ENCODE measurements around the gene ALOX15. TPM values are rescaled to one million over a fixed set of nuclear protein-coding genes. Genes with fewer than 3 reads are reported as not detected.
"Not testable (repeated sequence)": the region's sequence is repeated elsewhere in the genome, so short reads cannot be mapped to it uniquely, and the experiment has no call there.

Gene ALOX15
- total RNA-seq, 2 experiments from 2014 or later, result not detected

DNA sequence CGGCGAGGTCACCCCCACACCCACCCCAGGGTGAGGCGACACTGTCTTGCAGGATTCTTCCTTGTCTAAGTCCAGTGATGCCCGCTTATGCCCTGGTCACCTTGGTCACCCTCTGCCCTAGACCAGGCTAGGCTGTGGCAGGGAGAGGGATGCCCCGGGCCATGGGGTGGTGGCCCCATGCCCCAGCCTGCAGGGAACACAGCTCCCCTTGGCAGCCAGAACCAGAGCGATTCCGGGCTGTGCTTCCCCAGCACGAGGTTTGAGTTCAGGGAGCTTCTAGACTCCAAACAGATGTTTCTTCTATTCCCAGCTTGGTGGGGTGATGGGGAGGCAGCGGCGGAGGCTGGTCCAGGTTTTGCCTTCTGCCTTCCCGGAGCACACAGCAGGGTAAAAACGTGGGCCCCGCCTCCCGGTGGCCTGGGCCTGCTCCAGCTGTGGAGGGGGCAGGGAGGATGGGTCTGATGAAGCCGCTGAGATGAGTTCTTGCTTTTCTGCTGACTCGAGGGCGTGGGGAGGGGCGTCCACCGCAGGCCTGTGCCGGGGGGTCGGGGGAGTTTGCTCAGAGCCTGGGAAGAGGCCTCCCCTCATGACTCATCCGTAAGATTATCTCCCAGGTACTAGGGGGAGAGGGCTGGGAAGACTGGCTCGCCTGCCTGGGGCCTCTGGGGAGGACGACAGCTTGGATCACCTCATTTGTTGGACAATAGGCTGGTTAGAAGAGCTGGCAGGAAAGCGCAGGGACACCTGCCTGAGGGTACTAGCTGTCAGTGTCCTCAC is 41.8 kb downstream of the ALOX15 start:
- Mint-ChIP-seq H3K27me3 (no peaks in the 10 kb centered on the region), H3K9me3 (ENCODE audit: low read depth) (no peaks in the 10 kb centered on the region), H3K4me3 (no peak overlapping the region), H3K27ac (no peak overlapping the region), H3K4me1 (peaks cover 4% of the 10 kb centered on the region), H3K36me3 (ENCODE audit: low read depth) (no peaks in the 10 kb centered on the region)
- POLR2A ChIA-PET, result no interaction called here
- ATAC-seq (no peak), DNase-seq (no peak)
- CTCF ChIA-PET, result interaction anchor here (0.7 to 1.1 kb wide), 3 partner anchors 16 to 179 kb away, joined by 3 read pairs; no protein-coding TSS in a partner anchor
- intact Hi-C loops (cut with DNase I, micrococcal nuclease), result no loop called here

DNA sequence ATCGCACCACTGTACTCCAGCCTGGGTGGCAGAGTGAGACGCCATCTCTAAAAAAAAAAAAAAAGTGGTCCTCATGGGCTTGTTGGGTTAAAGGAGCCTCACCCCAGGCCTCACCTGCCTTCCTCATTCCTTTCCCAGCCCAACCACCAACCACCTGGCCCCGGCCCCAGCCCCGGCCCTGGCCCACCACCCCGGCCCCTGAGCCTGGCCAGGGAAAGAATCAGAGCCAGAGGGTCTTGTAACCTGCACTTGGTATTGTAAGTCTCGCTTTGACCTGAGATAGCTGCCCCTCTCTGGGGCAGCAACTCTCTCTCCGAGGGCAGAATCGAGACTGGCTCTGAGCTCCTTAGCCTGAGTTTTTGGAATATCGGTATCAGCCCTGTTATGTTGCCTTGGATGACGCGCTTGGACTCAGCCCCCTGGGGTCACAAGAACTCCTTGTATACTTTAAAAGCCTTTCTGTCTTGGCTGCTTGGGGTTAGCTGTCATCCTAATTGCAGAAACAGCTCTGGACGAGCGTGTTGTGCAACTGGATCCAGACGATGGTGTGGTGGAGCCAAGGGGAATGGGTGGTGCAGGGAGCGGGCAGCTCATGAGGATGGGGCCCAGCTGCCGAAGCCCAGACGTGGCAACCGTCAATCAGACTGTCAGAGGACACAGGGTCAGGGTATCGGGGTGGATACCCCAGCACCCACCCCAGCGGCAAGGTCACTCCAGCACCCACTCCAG is 42.5 kb downstream of the ALOX15 start:
- Mint-ChIP-seq H3K27ac (no peak overlapping the region), H3K9me3 (ENCODE audit: low read depth) (no peaks in the 10 kb centered on the region), H3K36me3 (ENCODE audit: low read depth) (no peaks in the 10 kb centered on the region), H3K4me3 (no peak overlapping the region), H3K27me3 (no peaks in the 10 kb centered on the region), H3K4me1 (peaks cover 4% of the 10 kb centered on the region)
- ChIA-PET POLR2A (no interaction called here), CTCF (interaction anchor here (0.7 to 1.1 kb wide), 2 partner anchors 32 to 179 kb away, joined by 3 read pairs; no protein-coding TSS in a partner anchor)
- ATAC-seq (no peak), DNase-seq (no peak)
- intact Hi-C loops (cut with DNase I, micrococcal nuclease), result no loop called here

DNA sequence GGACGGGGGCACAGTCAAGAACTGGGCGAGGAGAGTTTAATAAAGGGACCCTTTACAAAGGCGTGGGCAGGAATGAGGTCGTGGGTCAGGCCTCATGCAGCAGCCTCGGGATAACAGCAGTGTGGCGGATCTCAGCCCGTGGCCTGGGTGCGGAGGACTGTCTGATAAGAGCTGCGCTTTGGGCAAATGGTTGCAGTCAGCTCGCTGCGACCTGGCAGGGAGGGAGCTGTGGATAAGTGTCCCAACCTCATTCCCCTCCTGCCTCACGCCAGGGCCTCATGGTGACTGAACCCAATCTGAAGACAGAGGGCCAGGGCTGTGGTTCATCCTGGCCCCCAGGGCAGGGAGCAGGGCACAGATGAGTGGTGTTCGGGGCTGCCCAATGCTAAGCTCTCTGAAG is 43.5 kb downstream of the ALOX15 start:
- H3K9me3 Mint-ChIP-seq (ENCODE audit: low read depth), result no peaks in the 10 kb centered on the region
- H3K4me1 Mint-ChIP-seq, result peaks cover 4% of the 10 kb centered on the region
- no peak overlapping the region for H3K4me3 Mint-ChIP-seq
- intact Hi-C loops (cut with DNase I, micrococcal nuclease), result no loop called here
- CTCF ChIA-PET, result interaction anchor here (0.5 to 1.1 kb wide), 2 partner anchors 10 to 71 kb away, joined by 3 read pairs; no protein-coding TSS in a partner anchor
- H3K27ac Mint-ChIP-seq, result no peak overlapping the region
- DNase-seq (no peak), ATAC-seq (no peak)
- H3K27me3 Mint-ChIP-seq, result no peaks in the 10 kb centered on the region
- H3K36me3 Mint-ChIP-seq (ENCODE audit: low read depth), result no peaks in the 10 kb centered on the region
- POLR2A ChIA-PET, result interaction anchor here (0.5 kb wide), 1 partner anchor 11 kb away, joined by 3 read pairs; no protein-coding TSS in a partner anchor

DNA sequence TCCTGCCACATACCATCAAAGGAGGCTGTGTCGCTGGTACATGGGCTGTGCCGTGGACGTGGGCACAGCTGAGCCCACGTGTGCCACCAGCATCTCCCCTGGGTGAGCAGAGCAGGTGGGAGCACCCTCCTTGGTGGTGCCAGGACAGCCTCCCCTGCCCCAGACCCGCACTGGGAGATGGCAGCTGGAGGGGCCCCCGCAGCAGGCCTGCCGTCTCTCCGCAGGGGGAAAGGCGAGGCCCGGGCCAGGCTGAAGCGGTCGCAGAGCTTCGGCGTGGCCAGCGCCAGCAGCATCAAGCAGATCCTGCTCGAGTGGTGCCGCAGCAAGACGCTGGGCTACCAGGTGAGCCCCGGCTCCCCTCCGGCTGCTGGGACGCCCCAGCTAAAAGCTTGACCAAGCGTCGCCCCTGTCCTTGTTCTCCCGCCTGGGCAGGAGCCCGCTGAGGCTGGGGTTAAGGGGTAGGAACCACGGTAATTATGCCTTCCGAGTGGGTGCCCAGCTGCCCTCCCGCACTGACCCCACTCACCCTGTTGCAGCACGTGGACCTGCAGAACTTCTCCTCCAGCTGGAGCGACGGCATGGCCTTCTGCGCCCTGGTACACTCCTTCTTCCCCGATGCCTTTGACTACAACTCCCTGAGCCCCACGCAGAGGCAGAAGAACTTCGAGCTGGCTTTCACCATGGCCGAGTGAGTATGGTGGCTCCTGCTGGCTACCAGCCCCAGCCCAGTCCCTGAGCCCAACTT is 44.7 kb downstream of the ALOX15 start:
- Mint-ChIP-seq H3K9me3 (ENCODE audit: low read depth) (no peaks in the 10 kb centered on the region), H3K36me3 (ENCODE audit: low read depth) (no peaks in the 10 kb centered on the region), H3K27me3 (peaks cover 5% of the 10 kb centered on the region), H3K4me1 (peaks cover 4% of the 10 kb centered on the region), H3K27ac (no peak overlapping the region), H3K4me3 (no peak overlapping the region)
- intact Hi-C loops (cut with DNase I, micrococcal nuclease), result no loop called here
- POLR2A ChIA-PET, result interaction anchor here (0.6 kb wide), 2 partner anchors 224 to 1646 kb away, joined by 3 to 5 read pairs; no protein-coding TSS in a partner anchor
- CTCF ChIA-PET, result interaction anchor here (0.9 to 1.1 kb wide), 4 partner anchors 9 to 176 kb away, joined by 3 read pairs; no protein-coding TSS in a partner anchor
- ATAC-seq (no peak), DNase-seq (no peak)

GRCh38 chr17:4595685-4596342 is 45.7 kb downstream of the ALOX15 start:
- intact Hi-C loops (cut with DNase I, micrococcal nuclease); H3K27me3 Mint-ChIP-seq; H3K27ac Mint-ChIP-seq; POLR2A ChIA-PET; H3K4me1 Mint-ChIP-seq; H3K4me3 Mint-ChIP-seq; H3K9me3 Mint-ChIP-seq (ENCODE audit: low read depth); ATAC-seq; H3K36me3 Mint-ChIP-seq (ENCODE audit: low read depth); DNase-seq: not testable (repeated sequence)
- CTCF ChIA-PET, result interaction anchor here (0.6 to 1.7 kb wide), 5 partner anchors 20 to 175 kb away, joined by 3 to 5 read pairs (median 4); no protein-coding TSS in a partner anchor

GRCh38 chr17:4594931-4595684 is 46.4 kb downstream of the ALOX15 start:
- DNase-seq (peak; percentile 68), ATAC-seq (peak; percentile 73)
- ChIA-PET CTCF (interaction anchor here (0.6 to 1.7 kb wide), 6 partner anchors 9 to 32 kb away, joined by 3 to 5 read pairs (median 4); no protein-coding TSS in a partner anchor), POLR2A (no interaction called here)
- intact Hi-C loops (cut with DNase I, micrococcal nuclease), result no loop called here
- Mint-ChIP-seq H3K27me3 (peaks cover 7% of the 10 kb centered on the region), H3K36me3 (ENCODE audit: low read depth) (no peaks in the 10 kb centered on the region), H3K27ac (no peak overlapping the region), H3K4me1 (peaks cover 4% of the 10 kb centered on the region), H3K4me3 (no peak overlapping the region), H3K9me3 (ENCODE audit: low read depth) (no peaks in the 10 kb centered on the region)

DNA sequence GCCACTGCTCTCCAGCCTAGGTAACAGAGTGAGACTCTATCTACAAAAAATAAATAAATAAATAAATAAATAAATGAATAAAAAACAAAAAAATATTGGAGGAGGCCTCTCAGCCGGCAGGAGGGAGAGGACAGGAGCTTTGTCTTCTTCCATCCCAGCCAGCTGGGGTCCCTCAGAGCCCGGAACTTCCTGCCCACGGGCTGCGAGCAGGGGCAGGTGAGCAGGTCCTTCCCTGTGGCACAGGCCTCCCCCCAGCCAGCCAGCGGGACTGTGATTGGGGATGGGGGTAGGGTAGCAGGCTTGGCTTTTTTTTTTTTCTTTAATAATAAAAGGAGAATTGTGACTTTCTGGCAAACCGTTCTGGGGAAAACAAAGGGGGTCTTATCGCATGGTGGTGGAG is 47.1 kb downstream of the ALOX15 start:
- DNase-seq, result no peak
- Mint-ChIP-seq H3K4me3 (no peak overlapping the region), H3K27me3 (peaks cover 7% of the 10 kb centered on the region), H3K27ac (no peak overlapping the region), H3K4me1 (peaks cover 4% of the 10 kb centered on the region), H3K9me3 (ENCODE audit: low read depth) (no peaks in the 10 kb centered on the region), H3K36me3 (ENCODE audit: low read depth) (no peaks in the 10 kb centered on the region)
- ChIA-PET POLR2A (interaction anchor here (0.7 kb wide), 1 partner anchor 58 kb away, joined by 8 read pairs; no protein-coding TSS in a partner anchor), CTCF (interaction anchor here (0.6 to 1.7 kb wide), 6 partner anchors 8 to 32 kb away, joined by 3 to 5 read pairs (median 4); no protein-coding TSS in a partner anchor)
- intact Hi-C loops (cut with DNase I, micrococcal nuclease), result no loop called here
- ATAC-seq, result no peak

DNA sequence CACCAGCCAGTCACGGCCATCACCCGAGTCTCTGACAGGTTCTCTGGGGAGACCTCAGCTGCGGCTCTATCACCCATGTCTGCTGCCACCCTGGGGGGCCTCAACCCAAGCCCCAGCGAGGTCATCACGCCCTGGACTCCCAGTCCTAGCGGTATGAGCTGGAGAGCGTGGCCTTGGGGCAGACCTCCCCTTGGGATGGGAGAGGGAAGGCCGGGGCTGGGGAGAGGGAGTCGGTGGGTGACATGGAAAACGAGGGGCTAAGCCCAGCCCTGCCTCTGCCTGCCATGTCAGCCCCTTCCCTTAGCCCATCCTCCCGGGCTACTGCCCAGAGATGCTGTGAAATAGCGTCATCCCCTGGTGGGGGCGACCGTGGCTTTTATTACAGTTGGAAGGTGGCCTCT is 48.5 kb downstream of the ALOX15 start:
- Mint-ChIP-seq H3K27me3 (peaks cover 7% of the 10 kb centered on the region), H3K4me3 (no peak overlapping the region), H3K4me1 (peaks cover 4% of the 10 kb centered on the region), H3K9me3 (ENCODE audit: low read depth) (no peaks in the 10 kb centered on the region), H3K36me3 (ENCODE audit: low read depth) (no peaks in the 10 kb centered on the region), H3K27ac (no peak overlapping the region)
- CTCF ChIA-PET, result interaction anchor here (1.1 kb wide), 1 partner anchor 23 kb away, joined by 4 read pairs; no protein-coding TSS in a partner anchor
- DNase-seq (no peak), ATAC-seq (no peak)
- intact Hi-C loops (cut with DNase I, micrococcal nuclease), result no loop called here
- POLR2A ChIA-PET, result no interaction called here

- Mint-ChIP-seq H3K27ac (no peak overlapping the region), H3K4me1 (peaks cover 4% of the 10 kb centered on the region), H3K4me3 (no peak overlapping the region), H3K27me3 (peaks cover 7% of the 10 kb centered on the region), H3K9me3 (ENCODE audit: low read depth) (no peaks in the 10 kb centered on the region), H3K36me3 (ENCODE audit: low read depth) (no peaks in the 10 kb centered on the region)
- ATAC-seq, result no peak
- intact Hi-C loops (cut with DNase I, micrococcal nuclease), result no loop called here
- ChIA-PET POLR2A (no interaction called here), CTCF (interaction anchor here (1.1 kb wide), 1 partner anchor 23 kb away, joined by 4 read pairs; no protein-coding TSS in a partner anchor)
- no peak for DNase-seq
These were observed 49.1 kb downstream of the ALOX15 start for GRCh38 chr17:4592240-4593005.

GRCh38 chr17:4591529-4591928 is 49.9 kb downstream of the ALOX15 start:
- DNase-seq, result no peak
- H3K36me3 Mint-ChIP-seq (ENCODE audit: low read depth), result no peaks in the 10 kb centered on the region
- CTCF ChIA-PET, result interaction anchor here (0.6 kb wide), 1 partner anchor 23 kb away, joined by 3 read pairs; no protein-coding TSS in a partner anchor
- H3K4me3 Mint-ChIP-seq, result no peak overlapping the region
- no peak overlapping the region for H3K27ac Mint-ChIP-seq
- no peaks in the 10 kb centered on the region for H3K9me3 Mint-ChIP-seq (ENCODE audit: low read depth)
- intact Hi-C loops (cut with DNase I, micrococcal nuclease), result no loop called here
- POLR2A ChIA-PET, result no interaction called here
- H3K27me3 Mint-ChIP-seq, result peaks cover 11% of the 10 kb centered on the region
- peaks cover 4% of the 10 kb centered on the region for H3K4me1 Mint-ChIP-seq
- ATAC-seq, result no peak
